NCI-H82 (cell line): Measurements from ENCODE around the gene PPP4R3B.

Experiments
- DNase-seq: peaks from one replicate; lab custom pipeline; 2025; lab: John Stamatoyannopoulos, UW

The PPP4R3B gene

GRCh38 chr2:55511508-55512124, 105.8 kb downstream of the PPP4R3B start:
- DNase-seq = peak; percentile 78

- no peak for DNase-seq
Observed at GRCh38 chr2:55502590-55503141, 114.8 kb downstream of the PPP4R3B start.

GRCh38 chr2:55500025-55500424, 117.4 kb downstream of the PPP4R3B start:
- DNase-seq = no peak

GRCh38 chr2:55498582-55498981, 118.8 kb downstream of the PPP4R3B start:
- DNase-seq = peak; percentile 58
